EH (cell line): ENCODE measurements around the gene ADARB1.

ENCODE experiments used
- DNase-seq: peaks from one replicate; pipeline ENCODE4 v3.0.0-alpha.2; 2015; ENCODE audit warnings: low read depth

ADARB1 gene

DNA sequence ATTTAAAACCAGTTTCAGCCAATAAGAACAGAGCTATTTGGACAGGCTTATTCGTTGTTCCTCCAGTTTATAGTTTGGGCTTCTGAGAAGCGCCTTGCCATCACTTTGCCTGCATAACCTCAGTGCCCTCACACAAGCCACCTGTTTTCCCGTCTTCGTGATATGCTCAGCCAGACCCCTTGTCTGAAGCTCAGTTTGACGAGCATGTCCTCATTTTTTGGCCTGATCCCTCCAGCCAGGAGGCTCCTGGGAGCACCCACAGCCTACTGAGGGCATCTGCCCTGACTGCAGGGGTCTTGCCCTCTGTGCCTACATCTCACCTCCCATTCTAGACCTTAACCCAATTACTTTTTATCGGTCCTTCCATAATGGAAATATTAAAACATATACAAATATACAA lies 95.3 kb downstream of the ADARB1 start:
- DNase-seq, result no peak

DNA sequence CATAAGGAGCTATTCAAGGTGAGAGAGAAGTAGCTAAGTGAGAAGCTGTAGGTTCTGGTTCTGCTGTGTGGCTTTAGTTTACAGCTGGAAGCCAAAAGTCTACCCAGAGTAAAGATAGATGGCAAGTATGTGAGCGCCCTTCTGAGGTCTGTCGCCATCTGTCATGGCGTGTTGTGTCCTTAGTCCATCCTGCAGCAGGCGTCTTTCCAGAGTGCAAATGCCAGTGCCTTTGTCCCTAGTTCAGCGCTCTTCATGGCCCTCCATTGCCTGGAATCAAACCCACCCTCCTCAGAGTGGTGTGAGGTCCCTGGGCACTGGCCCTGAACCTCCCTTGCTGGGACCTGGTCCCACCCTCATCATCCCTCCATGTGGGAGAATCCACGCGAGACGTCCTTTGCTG lies 96.6 kb downstream of the ADARB1 start:
- DNase-seq, result no peak

DNA sequence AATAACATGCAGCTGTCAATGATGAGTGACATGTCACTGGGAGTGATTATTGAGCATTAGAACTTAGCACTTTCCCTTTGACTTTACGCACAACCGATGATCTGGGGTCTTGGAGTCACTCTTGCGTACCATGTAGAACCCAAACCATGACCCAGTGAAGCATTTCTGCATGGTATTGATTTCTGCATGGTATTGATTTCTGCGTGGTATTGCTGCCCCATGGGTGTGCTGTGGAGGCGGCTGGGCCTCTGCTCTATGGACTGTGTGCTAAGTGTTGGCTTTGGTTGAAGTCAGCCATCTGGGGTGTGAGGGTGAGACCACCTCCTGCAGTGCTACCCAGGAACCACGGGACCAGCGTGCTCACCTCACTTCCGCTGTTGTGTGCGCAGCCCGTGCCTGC lies 98.0 kb downstream of the ADARB1 start:
- DNase-seq, result no peak

DNA sequence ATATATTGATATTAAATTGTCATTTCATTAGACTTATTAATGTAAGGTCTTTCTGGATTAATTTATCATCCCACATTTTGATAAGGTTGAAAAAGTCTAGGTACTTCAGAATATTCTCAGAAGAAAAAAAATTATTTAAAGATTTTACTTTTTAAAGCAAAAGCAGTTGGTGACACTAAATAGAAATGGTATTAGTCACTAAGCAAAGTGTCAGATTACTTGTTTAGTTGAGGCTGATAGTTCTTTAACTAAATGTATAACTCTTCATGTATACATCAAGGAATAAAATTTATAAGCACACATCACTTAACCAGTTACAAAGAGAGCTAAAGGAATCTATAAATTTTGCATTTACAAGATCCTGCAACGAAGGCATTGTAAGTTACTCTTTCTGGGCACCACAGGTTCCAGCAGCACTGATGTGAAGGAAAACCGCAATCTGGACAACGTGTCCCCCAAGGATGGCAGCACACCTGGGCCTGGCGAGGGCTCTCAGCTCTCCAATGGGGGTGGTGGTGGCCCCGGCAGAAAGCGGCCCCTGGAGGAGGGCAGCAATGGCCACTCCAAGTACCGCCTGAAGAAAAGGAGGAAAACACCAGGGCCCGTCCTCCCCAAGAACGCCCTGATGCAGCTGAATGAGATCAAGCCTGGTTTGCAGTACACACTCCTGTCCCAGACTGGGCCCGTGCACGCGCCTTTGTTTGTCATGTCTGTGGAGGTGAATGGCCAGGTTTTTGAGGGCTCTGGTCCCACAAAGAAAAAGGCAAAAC lies 101.1 kb downstream of the ADARB1 start:
- DNase-seq, result no peak

DNA sequence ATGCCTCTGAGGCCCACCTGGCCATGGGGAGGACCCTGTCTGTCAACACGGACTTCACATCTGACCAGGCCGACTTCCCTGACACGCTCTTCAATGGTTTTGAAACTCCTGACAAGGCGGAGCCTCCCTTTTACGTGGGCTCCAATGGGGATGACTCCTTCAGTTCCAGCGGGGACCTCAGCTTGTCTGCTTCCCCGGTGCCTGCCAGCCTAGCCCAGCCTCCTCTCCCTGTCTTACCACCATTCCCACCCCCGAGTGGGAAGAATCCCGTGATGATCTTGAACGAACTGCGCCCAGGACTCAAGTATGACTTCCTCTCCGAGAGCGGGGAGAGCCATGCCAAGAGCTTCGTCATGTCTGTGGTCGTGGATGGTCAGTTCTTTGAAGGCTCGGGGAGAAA lies 101.8 kb downstream of the ADARB1 start:
- no peak for DNase-seq

DNA sequence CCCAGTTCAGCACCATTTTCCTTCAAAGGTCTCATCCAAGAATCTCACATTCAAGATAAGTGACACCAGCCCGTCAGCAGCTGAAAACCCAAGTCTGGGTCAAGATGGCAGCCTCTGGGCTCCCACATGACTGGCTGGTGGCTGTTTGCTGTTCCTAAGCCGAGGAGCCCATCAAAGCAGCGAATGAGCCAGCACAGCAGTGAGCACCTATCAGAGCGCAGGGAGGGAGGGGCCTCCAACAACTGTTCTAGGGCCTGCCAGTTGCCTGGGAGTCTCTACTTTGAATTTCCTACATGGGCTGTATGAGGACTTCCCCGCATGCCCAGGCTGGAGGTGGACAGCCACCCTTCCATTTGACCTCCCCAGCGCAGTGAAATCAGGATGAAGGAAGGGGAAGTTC lies 102.7 kb downstream of the ADARB1 start:
- no peak for DNase-seq

DNA sequence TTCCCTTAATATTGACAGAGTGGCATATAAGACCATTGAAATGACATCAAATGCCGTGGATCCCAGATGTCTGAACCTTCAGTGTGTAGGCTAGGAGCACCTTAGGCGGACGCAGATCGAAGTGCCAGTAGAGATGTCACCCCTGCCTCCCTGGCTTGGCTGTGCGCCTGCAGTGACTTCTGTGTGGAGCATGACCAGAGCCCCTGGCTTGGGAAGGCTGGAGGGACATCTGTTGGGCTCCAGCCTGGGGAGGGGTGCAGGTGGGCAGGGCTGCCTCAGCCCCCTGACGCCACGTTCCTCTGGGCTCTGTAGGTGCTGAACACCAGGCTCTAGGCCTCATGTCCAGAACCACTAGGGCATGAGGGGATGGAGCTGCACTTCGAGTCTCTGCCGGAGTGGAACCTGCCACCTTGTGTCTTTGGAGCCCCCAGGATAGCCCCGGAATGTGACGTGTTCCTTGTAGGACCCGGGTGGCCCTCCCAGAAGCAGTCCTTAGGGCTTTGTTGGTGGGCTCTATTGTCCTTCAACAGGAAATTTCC lies 103.8 kb downstream of the ADARB1 start:
- no peak for DNase-seq

DNA sequence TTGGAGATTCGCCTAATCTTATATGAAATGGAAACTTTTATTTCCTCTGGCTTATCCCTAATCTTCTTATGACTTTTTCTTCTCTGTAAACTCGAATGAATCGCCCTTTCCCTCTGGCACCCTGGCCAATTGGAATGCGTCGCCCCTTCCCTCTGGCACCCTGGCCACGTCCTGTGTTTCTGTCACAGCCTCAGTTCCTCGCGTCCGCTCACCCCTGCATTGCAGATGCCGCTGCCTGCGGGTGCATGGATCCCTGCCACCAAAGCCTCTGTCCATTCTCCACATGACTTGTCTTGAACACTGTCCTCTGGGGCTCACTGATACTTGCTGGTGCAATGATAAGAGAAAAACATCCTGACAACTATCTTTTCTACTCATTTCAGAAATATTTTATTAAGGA lies 104.6 kb downstream of the ADARB1 start:
- no peak for DNase-seq

DNA sequence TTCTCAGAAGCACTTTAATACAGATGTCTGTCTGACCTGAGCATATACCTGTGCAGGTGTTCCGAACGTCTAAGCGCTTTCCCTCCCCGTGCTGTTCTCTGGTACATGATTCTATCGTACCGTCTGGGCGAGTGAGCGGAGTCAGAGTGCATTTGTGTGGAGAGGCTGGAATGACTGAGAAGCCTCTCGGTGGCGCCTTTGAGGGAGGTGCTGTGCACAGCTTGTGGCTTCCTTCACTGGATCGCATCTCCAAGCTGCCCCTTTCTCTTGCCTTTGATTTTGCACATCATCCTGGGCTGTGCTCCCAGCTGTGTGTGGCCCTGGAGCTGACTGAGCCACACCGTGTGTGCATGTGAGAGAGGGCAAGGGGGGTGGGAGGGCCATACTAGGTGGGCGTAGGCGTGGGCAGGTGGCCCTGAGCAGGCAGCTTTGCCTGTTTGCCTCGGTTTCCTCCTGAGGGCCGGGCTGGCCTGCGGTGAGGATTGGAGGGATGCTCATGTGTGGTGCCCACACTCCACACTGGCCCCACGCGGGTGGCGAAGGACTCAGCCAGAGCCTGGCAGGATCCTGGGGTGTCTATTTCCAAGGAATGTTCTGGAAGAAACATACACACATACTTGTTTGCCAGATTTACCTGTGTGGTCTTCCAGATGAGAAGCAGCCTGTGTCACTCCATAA lies 105.3 kb downstream of the ADARB1 start:
- DNase-seq, result no peak

DNA sequence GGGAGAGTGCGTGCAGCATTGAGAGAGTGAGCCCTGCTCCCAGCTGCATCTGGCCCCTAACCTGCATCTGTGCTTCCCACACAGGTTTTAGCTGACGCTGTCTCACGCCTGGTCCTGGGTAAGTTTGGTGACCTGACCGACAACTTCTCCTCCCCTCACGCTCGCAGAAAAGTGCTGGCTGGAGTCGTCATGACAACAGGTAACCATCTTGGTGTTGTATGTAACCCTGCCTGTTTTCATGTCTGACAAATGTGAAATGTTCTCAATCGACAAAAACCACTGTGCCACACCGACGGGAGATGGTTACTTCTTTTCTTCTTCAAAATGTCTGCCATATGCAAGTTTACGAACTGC lies 105.8 kb downstream of the ADARB1 start:
- DNase-seq, result no peak

DNA sequence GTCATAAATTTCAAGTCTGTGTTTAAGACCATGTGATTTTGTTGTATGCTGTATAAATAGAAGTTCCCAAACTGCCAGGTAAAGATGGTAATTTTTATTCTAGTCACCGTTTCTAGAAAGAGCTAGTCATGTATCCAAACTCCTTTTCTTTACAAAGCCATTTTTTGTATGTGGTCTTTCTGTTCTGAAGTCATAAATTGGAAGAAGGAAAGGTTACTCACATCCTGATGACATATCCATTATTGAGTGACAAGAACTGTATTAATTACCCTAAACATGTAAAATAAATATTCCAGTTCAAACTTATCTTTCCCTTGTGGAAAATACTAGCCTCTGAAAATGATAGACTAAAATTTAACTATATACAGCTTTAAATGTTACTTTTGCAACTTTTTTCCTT lies 108.6 kb downstream of the ADARB1 start:
- DNase-seq, result no peak

DNA sequence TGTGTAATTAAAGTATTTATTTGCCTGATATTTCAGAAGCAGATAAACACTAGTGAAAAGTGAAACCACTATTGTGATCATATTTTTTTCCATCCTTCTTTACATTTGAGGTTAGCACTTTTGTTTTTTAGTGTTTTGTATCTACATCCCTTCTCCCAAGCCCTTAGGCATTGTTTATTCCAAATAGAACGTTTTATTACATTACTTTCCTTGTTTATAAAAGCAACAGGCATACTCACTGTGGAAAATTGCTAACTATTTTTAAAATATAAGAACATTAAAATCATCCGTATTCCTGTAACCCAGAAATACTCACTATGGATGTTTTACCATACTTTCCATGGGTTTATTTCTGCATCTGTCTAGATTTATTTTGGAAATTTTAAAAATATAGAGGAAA lies 109.5 kb downstream of the ADARB1 start:
- no peak for DNase-seq

DNA sequence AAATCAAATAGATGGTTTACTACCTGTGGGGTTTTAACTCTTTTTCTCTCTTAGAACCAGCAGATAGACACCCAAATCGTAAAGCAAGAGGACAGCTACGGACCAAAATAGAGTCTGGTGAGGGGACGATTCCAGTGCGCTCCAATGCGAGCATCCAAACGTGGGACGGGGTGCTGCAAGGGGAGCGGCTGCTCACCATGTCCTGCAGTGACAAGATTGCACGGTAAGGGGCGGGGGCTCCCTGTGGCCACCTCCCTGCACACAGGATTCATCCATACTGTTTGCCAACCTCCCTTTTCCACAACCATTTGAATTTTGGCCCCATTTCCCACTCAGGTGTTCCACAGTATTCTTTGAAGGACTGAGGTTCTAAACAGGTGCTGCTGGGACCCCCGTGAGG lies 110.5 kb downstream of the ADARB1 start:
- no peak for DNase-seq

DNA sequence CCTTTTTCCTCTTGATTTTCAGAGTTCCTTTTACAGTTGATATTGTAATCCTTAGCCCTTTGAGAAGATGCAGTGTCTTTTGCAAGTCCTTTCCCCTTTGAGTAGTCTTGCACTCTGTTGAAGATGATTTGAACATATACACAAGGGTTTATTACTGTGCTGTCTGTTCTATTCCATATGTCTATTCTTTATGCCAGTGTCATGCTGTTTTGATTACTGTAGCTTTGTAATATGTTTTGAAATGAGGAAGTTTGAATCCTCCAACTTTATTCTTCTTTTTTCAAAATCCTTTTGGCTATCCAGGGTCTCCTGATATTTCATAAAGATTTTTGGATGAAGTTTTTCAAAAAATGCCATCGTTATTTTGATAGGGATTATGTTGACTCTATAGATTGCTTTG lies 112.3 kb downstream of the ADARB1 start:
- DNase-seq, result no peak

DNA sequence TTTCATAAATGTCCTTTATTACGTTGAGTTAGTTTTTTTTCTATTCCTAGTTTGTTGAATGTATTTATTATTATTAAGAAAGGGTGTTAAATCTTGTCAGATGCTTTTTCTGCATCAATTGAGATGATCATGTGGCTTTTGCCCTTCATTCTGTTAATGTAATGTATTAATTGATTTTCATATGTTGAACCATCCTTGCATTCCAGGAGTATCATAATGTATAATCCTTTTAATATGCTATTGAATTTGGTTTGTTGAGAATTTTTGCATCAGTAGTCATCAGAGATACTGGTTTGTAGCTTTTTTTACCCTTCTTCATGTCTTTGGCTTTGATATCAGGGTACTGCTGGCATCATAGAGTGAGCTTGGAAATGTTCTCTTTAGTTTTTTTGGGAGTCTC lies 113.3 kb downstream of the ADARB1 start:
- DNase-seq, result no peak

DNA sequence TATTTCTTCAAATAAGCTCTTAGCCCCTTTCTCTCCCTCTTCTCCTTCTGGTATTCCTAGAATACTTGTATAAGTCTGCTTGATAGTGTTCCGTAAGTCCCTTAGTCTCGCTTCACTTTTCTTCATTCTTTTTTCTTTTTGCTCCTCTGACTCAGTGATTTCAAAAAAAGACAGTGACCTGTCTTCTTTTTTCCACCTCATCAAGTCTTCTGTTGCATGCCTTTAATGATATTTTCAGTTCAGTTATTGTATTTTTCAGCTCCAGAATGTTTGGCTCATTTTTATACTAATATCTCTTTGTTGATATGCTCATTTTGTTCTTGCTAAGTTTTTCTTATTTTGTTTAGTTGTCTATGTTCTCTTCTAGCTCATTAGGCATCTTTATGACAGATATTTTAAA lies 115.6 kb downstream of the ADARB1 start:
- no peak for DNase-seq

DNA sequence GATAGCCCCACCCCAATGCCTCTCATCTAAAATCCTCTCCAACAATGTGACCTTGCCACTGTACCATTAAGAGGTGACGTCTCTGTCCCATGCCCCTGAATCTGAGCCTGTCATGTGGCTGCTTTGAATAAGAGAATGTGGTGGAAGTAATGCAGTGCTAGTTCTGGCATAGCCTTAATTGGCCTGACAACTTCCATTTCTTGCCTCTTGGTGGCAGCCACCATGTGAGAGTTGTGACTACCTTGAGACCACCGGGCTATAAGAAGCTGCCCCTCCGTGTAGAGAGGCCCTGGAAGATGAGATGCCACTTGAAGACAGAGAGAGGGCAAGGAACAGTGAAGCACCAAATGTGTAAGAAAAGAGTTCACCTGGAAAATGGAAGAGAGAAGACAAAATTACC lies 118.0 kb downstream of the ADARB1 start:
- no peak for DNase-seq

DNA sequence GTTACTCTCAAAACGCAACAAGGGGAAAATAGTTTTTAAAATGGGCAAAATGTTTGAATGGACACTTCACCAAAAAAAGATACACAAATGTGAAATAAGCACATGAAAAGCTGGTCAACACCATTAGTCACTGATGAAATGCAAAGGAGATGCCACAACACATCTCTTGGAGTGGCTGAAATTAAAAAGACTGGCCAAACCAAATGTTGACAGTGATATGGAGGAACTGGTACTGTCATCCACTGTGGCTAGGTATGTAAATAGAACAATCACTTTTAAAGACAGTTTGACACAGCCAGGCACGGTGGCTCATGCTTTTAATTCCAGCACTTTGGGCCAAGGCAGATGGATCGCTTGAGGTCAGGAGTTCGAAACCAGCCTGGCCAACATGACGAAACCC lies 122.2 kb downstream of the ADARB1 start:
- no peak for DNase-seq

DNA sequence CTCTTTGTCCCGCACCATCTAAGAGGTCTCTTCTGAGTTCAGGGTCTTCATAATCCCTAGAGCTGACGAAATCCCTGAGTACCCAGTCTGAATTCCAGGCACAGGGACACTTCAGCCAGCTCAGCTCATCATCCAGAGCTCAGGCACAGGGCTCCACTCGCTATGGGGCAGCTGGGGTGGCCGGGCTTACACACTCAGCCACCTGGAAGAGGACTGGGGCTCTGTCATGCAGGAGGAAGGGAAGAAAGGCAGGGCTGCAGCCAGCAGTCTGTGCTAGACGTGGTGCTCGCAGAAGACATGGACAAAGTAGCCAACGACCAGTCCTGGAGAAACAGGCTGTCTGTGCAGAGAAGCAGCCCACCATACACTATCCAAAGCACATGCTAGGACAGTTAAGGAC lies 124.8 kb downstream of the ADARB1 start:
- DNase-seq, result no peak

DNA sequence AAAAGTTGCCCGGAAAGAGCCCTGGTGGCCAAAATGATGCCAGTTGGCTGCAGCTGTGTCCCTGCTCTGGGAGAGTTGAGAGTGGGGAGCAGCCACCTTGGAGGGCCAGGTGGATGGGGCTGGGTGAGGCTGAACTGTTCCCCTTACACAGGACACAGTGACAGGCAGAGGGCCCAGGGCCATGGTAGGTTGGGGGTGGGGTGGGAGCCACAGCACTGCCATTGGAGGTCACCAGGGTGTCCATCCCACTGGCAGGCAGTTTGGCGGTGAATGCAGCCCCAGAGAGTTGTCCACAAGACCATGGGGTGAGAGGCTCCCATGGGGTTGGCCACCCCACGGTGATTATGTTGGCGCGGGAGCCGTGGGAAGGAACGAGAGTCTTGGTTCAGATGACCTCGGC lies 125.7 kb downstream of the ADARB1 start:
- DNase-seq, result no peak

DNA sequence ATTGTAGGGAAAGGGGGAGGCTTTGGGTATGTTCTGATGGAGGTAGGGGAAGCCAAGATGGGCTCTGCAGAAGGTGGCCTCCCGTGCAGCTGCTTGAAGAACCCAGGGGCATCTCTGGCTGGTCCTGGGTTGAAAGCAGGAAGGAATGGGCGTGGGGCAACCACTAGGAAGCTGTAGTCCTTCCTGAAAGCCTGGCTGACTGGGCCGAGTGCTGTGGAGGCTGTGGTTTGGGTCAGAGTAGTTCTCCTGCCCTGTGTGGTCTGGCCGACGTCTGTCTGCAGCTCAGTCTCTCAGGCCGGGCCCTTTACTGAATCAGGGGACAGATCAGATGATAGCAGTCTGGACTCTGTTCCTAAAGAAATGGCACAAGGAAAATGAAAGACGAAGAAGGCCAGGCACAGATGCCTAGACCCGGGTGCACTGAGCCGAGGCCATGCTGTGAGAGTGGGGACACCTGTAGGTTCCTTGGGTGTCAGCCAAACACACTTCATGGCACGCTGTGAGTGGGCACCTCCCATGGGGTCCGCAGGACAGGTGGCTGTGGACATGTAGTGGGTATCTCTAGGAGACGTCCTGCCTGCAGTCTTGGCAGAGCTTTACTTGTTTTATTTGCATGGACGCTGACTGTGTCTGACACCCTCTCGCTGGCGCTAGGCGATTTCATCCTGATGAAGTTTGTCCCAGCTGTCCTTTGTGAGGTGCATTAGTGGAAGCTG lies 126.4 kb downstream of the ADARB1 start:
- no peak for DNase-seq

DNA sequence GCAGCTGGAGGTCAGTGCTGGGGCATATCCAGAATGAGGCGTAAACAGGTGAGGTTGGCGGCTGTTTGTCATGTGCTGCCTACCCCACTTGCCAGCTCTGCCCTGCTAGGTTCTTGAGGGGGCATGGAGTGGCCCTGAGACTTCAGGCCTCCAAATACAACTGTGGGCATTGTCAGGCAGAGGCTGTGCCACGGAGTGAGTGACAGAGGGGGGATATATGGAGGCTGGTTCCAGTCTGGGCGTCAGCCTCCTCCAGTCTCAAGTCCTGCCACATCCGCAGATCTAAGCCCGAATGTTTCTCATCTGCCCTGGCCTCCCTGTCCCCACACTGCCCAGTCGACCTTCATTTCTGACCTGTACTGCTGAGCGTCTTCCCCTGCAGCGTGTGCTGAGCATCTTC lies 128.0 kb downstream of the ADARB1 start:
- no peak for DNase-seq

DNA sequence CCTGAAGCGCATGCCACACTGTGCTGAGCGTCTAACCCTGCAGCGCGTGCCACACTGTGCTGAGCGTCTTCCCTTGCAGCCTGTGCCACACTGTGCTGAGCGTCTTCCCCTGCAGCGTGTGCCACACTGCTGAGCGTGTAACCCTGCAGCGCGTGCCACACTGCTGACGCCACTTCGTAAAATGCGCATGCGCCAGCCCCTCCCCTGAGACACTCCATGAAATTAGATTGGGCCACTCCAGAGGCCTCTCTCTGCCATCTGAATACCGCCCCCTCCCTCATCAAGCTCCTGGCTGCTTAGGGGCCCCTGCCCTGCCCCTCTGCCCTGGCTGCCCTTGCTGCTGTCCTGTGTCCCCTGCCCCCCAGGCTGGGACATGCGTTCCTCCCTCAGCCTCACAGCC lies 128.5 kb downstream of the ADARB1 start:
- DNase-seq, result no peak
